SK-N-SH (cell line): Measurements from ENCODE around the gene GPR132. TPM values are rescaled to one million over a fixed set of nuclear protein-coding genes. Genes with fewer than 3 reads are reported as not detected.
"Not testable (repeated sequence)": the region's sequence is repeated elsewhere in the genome, so short reads cannot be mapped to it uniquely, and the experiment has no call there.

Experiments
- CTCF ChIA-PET: fragments of 300-600, 350-600 bp; formaldehyde crosslinking; extraction: SDS; loops from one replicate; lab custom pipeline; 2021; lab: Yijun Ruan, JAX
- POLR2A ChIA-PET: fragments of 350-600 bp; sonication (Branson Sonifier 250); formaldehyde crosslinking; extraction: SDS; loops from one replicate; lab custom pipeline; 2020; ENCODE audit warnings: antibody characterized with exemption, inconsistent platforms; lab: Yijun Ruan, JAX
- DNase-seq: peaks from one replicate; pipeline ENCODE4 v3.0.0; 2012
- H2AFZ ChIP-seq: fragments of 200-600 bp; sonication (generic); 2 replicates; pipeline ENCODE4 v1.8.1; 2016; ENCODE audit warnings: antibody characterized with exemption, mild to moderate bottlenecking, low read depth
- H3F3A ChIP-seq: fragments of 200-600 bp; sonication (generic); replicated peaks from 2 replicates; pipeline ENCODE3; 2016; ENCODE audit warnings: antibody characterized with exemption, mild to moderate bottlenecking; ENCODE audit not compliant: insufficient read depth
- H3K27ac ChIP-seq, 2 experiments: fragments of 200-500 bp in 1 of 2; fragments of 200-600 bp in 1 of 2; sonication (Bioruptor generic) in 1 of 2; sonication (generic), shearing (Covaris generic) in 1 of 2; 2 replicates each; pipeline versions ENCODE4 v1.5.1 to v1.6.1; 2014 to 2016; ENCODE audit warnings: low read depth in 2 of 2, inconsistent platforms in 1 of 2, low read length in 1 of 2, mild to moderate bottlenecking in 1 of 2, mixed read lengths in 1 of 2
- H3K27me3 ChIP-seq: fragments of 200-600 bp; sonication (generic), shearing (Covaris generic); 2 replicates; pipeline ENCODE4 v1.6.1; 2016; ENCODE audit warnings: mixed run types; ENCODE audit not compliant: insufficient read depth
- H3K36me3 ChIP-seq, 2 experiments: fragments of 200-500 bp in 1 of 2; fragments of 200-600 bp in 1 of 2; sonication (Bioruptor generic) in 1 of 2; sonication (generic) in 1 of 2; replicated peaks in 1 of 2; 2 replicates each; pipeline versions ENCODE3 to v1.5.1; 2014 to 2016; ENCODE audit warnings: low read length in 1 of 2, mild to moderate bottlenecking in 1 of 2; ENCODE audit not compliant: insufficient read depth in 2 of 2, control insufficient read depth in 1 of 2
- H3K4me1 ChIP-seq, 2 experiments: fragments of 200-500 bp in 1 of 2; fragments of 200-600 bp in 1 of 2; sonication (Bioruptor generic) in 1 of 2; sonication (generic), shearing (Covaris generic) in 1 of 2; 2 replicates each; pipeline versions ENCODE4 v1.5.1 to v1.6.1; 2014 to 2016; ENCODE audit warnings: low read depth in 1 of 2, low read length in 1 of 2, mixed run types in 1 of 2; ENCODE audit not compliant: insufficient read depth in 2 of 2, control insufficient read depth in 1 of 2
- H3K4me2 ChIP-seq: fragments of 200-600 bp; sonication (generic), shearing (Covaris generic); 2 replicates; pipeline ENCODE4 v1.6.1; 2017; ENCODE audit warnings: mixed run types
- H3K4me3 ChIP-seq, 2 experiments: fragments of 200-500 bp in 1 of 2; fragments of 200-600 bp in 1 of 2; sonication (Bioruptor generic) in 1 of 2; sonication (generic), shearing (Covaris generic) in 1 of 2; 2 replicates each; pipeline versions ENCODE4 v1.5.1 to v1.8.1; 2014 to 2016; ENCODE audit warnings: low read depth in 2 of 2, inconsistent platforms in 1 of 2, low read length in 1 of 2, mild to moderate bottlenecking in 1 of 2, mixed read lengths in 1 of 2, moderate library complexity in 1 of 2
- H3K79me2 ChIP-seq: fragments of 200-600 bp; sonication (generic); 2 replicates; pipeline ENCODE4 v1.8.1; 2017; ENCODE audit warnings: mild to moderate bottlenecking; ENCODE audit not compliant: insufficient read depth
- H3K9ac ChIP-seq: fragments of 200-600 bp; sonication (generic); 2 replicates; pipeline ENCODE4 v1.6.1; 2017; ENCODE audit warnings: mixed run types
- H3K9me2 ChIP-seq: fragments of 200-600 bp; sonication (generic); 2 replicates; pipeline ENCODE4 v1.6.1; 2017; ENCODE audit warnings: mixed run types
- H3K9me3 ChIP-seq: fragments of 200-600 bp; sonication (generic); 2 replicates; pipeline ENCODE4 v1.6.1; 2017; ENCODE audit warnings: mixed run types, mild to moderate bottlenecking, moderate library complexity
- H4K20me1 ChIP-seq: fragments of 200-600 bp; sonication (generic); 2 replicates; pipeline ENCODE4 v1.6.1; 2017; ENCODE audit warnings: mild to moderate bottlenecking, mixed run types; ENCODE audit not compliant: insufficient read depth
- CHD2 ChIP-seq: fragments of 150-350 bp; IDR thresholded peaks from 2 replicates; pipeline ENCODE4 v1.6.1; 2018; ENCODE audit warnings: low read length; ENCODE audit not compliant: partially characterized antibody
- GATA2 ChIP-seq: sonication (generic); formaldehyde crosslinking; IDR thresholded peaks from 2 replicates; pipeline ENCODE4 v1.5.0; 2020; ENCODE audit warnings: mild to moderate bottlenecking, missing genetic modification reagents
- NRF1 ChIP-seq: IDR thresholded peaks from 2 replicates; pipeline ENCODE4 v1.6.1; 2012; ENCODE audit warnings: low read depth, mild to moderate bottlenecking, low read length
- RXRA ChIP-seq: IDR thresholded peaks from 2 replicates; pipeline ENCODE4 v1.4.0; 2012; ENCODE audit warnings: low read depth, mild to moderate bottlenecking, borderline replicate concordance
- WGBS: methylation state at CpG from one replicate; pipeline ENCODE4 v1.1.6; 2017; ENCODE audit warnings: low lambda C conversion rate; 5-methylcytosine and 5-hydroxymethylcytosine counted together
- polyA plus RNA-seq, 3 experiments: library from polyadenylated mRNA; depleted of rRNA; stranded (reverse); fragments of >200 nt; gene quantifications; 2 replicates each; pipeline ENCODE4 v1.2.3, GENCODE V29; 2012
- TF ChIP-seq, protein P1 (sequence below): IDR thresholded peaks from 2 replicates; pipeline ENCODE4 v1.4.0; 2012; ENCODE audit warnings: low read depth, borderline replicate concordance

GPR132 gene
- polyA plus RNA-seq, 1 of the 3 experiments (the other 2 are of a cell fraction) = not detected

DNA sequence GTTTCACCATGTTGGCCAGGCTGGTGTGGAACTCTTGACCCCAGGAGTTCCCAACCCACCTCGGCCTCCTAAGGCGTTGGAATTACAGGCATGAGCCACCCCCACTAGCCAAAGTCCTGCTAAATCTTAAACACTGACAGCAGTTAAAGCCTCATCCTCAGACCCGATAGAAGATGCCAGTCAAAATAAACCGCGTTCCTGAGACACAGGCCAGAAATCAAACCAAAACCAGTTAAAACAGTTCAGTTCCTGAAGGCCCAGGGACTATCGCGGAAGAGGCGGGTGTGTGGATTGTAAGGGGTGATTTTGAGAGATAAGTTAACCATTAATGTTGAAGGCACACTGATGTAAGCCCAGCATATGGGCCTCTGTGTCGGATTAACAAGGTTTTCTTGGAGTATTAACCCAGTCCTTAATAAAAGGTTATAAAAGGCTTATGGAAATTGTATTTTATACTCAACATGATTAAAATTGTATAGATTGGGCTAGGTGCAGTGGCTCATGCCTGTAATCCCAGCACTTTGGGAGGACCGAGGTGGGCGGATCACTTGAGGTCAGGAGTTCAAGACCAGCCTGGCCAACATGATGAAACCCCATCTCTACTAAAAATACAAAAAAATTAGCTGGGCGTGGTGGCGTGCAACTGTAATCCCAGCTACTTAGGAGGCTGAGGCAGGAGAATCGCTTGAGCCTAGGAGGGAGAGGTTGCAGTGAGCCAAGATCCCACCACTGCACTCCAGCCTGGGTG lies 25.6 kb downstream of the GPR132 start:
- Histone ChIP-seq H3K36me3 (no peaks in the 10 kb centered on the region), H3K4me3 (no peak overlapping the region), H3K4me1 (no peaks in the 10 kb centered on the region), H2AFZ (peak overlapping the region; percentile 49; the same call in 1 of the 2 replicates), H3K27me3 (no peaks in the 10 kb centered on the region), H3K27ac (no peak overlapping the region), H4K20me1 (no peaks in the 10 kb centered on the region), H3K9me3 (no peaks in the 10 kb centered on the region), H3F3A (peaks cover 12% of the 10 kb centered on the region), H3K9me2 (no peaks in the 10 kb centered on the region), H3K9ac (no peak overlapping the region), H3K4me2 (no peak overlapping the region), H3K79me2 (no peaks in the 10 kb centered on the region)
- 0 out of 2 replicates have a peak, but pooled peaks have one; percentile 17 for TF ChIP-seq GATA2 (CRISPR knock-in tag)
- TF ChIP-seq, protein P1, sequence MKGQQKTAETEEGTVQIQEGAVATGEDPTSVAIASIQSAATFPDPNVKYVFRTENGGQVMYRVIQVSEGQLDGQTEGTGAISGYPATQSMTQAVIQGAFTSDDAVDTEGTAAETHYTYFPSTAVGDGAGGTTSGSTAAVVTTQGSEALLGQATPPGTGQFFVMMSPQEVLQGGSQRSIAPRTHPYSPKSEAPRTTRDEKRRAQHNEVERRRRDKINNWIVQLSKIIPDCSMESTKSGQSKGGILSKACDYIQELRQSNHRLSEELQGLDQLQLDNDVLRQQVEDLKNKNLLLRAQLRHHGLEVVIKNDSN = no peak
- CTCF ChIA-PET = interaction anchor here (4.7 kb wide), 1 partner anchor 64 kb away, joined by 18 read pairs; no protein-coding TSS in a partner anchor
- POLR2A ChIA-PET = no interaction called here
- WGBS = 71% methylated on average over 11 of the region's 14 CpGs
- peak; percentile 48 for DNase-seq

DNA sequence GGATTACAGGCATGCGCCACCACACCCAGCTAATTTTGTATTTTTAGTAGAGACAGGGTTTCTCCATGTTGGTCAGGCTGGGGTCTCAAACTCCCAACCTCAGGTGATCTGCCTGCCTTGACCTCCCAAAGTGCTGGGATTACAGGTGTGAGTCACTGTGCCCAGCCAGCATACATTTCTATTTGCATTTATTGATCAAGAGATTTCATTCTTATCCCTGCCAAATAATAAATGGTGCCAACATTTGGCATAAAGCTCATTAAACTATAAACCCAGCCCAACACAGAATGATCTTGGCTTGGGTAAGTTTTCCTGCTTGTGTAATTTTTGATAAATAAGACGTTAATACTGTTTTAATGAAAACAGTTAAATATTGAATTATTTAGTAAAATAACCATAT lies 29.6 kb downstream of the GPR132 start:
- H4K20me1 ChIP-seq, H3K27ac ChIP-seq, H2AFZ ChIP-seq, H3K36me3 ChIP-seq, H3K9me3 ChIP-seq, H3K9me2 ChIP-seq, POLR2A ChIA-PET, DNase-seq, H3K9ac ChIP-seq, H3F3A ChIP-seq, H3K4me3 ChIP-seq, H3K27me3 ChIP-seq, H3K4me1 ChIP-seq, H3K79me2 ChIP-seq, H3K4me2 ChIP-seq: not testable (repeated sequence)
- 89% methylated on average over 2 of the region's 2 CpGs for WGBS
- CTCF ChIA-PET = interaction anchor here (1.4 to 5.3 kb wide), 4 partner anchors 9 to 60 kb away, joined by 3 to 55 read pairs (median 10); no protein-coding TSS in a partner anchor

DNA sequence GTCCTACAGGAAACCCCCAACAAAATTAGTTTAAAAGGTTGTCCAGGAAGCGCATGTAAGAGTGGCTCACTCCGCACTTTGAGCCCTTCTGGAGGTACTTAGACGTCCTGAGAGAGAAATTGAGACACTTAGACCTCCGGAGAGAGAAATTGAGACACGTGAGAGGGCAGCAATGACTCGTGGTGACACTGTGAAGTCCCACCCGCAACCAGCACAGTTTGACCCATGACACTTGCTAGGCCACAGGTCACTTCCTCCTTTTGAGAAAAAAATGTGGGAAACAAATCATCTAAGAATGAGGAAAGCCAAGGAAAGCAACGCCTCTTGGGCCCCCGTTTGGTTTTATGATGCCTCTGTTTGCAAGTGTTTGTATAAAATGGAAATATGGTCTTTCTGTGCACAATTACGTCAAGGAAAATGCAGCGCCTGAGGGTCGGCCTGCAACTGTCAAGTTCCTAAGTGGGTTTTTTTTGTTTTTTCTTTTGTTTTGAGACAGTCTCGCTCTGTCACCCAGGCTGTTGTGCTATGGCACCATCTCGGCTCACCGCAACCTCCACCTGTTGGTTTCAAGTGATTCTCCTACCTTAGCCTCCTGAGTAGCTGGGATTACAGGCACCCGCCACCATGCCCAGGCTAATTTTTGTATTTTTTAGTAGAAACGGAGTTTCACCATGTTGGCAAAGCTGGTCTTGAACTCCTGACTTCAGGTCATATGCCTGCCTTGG lies 30.8 kb downstream of the GPR132 start:
- no peak overlapping the region for H3K27ac ChIP-seq

DNA sequence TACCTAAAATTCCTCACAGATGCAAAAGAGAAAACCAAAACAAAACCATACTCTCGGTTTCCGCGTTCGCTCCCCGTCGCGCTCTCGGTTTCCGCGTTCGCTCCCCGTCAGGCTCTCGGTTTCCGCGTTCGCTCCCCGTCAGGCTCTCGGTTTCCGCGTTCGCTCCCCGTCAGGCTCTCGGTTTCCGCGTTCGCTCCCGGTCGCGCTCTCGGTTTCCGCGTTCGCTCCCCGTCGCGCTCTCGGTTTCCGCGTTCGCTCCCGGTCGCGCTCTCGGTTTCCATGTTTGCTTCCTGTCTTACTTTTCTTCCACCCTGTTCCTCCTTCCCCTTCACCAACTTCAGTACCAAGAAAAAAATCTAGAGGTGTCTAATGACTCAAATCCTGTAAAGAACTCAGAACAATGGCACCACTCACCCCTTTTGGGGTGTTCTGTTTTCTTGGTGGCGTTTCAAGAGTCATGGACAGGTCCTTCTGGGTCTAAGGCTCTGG lies 31.8 kb downstream of the GPR132 start:
- CTCF ChIA-PET = interaction anchor here (5.3 to 6.6 kb wide), 2 partner anchors 11 to 12 kb away, joined by 55 to 63 read pairs; no protein-coding TSS in a partner anchor
- H3K79me2 ChIP-seq, H3F3A ChIP-seq, H3K9me3 ChIP-seq, DNase-seq, H3K27me3 ChIP-seq, H2AFZ ChIP-seq, H3K9ac ChIP-seq, POLR2A ChIA-PET, H3K36me3 ChIP-seq, H3K4me3 ChIP-seq, H3K27ac ChIP-seq, H4K20me1 ChIP-seq, H3K9me2 ChIP-seq, H3K4me2 ChIP-seq: not testable (repeated sequence)
- 82% methylated on average over 36 of the region's 45 CpGs for WGBS
- H3K4me1 ChIP-seq = peaks cover 0 to 11% of the 10 kb centered on the region in 2 experiments; a peak in 1 of 4 replicates

More for the DNA sequence above, 30.8 kb downstream of the GPR132 start:
- H3K36me3 ChIP-seq = no peaks in the 10 kb centered on the region
- POLR2A ChIA-PET = interaction anchor here (0.7 kb wide), 1 partner anchor 142 kb away, joined by 4 read pairs; no protein-coding TSS in a partner anchor
- DNase-seq = no peak
- H3K4me1 ChIP-seq = peaks cover 0 to 9% of the 10 kb centered on the region in 2 experiments; a peak in 1 of 4 replicates
- TF ChIP-seq NRF1 (no peak), CHD2 (no peak), RXRA (no peak)
- no peak overlapping the region for H3K9ac ChIP-seq
- no peaks in the 10 kb centered on the region for H3K9me3 ChIP-seq
- no peak overlapping the region for H3K4me2 ChIP-seq
- CTCF ChIA-PET = interaction anchor here (0.6 to 5.3 kb wide), 4 partner anchors 11 to 59 kb away, joined by 3 to 55 read pairs (median 10); no protein-coding TSS in a partner anchor
- 84% methylated on average over 17 of the region's 17 CpGs for WGBS
- H3F3A ChIP-seq = peaks cover 4% of the 10 kb centered on the region
- H3K4me3 ChIP-seq = no peak overlapping the region
- no peaks in the 10 kb centered on the region for H3K27me3 ChIP-seq
- no peaks in the 10 kb centered on the region for H3K9me2 ChIP-seq
- no peak overlapping the region for H2AFZ ChIP-seq
- no peaks in the 10 kb centered on the region for H4K20me1 ChIP-seq
- no peaks in the 10 kb centered on the region for H3K79me2 ChIP-seq

DNA sequence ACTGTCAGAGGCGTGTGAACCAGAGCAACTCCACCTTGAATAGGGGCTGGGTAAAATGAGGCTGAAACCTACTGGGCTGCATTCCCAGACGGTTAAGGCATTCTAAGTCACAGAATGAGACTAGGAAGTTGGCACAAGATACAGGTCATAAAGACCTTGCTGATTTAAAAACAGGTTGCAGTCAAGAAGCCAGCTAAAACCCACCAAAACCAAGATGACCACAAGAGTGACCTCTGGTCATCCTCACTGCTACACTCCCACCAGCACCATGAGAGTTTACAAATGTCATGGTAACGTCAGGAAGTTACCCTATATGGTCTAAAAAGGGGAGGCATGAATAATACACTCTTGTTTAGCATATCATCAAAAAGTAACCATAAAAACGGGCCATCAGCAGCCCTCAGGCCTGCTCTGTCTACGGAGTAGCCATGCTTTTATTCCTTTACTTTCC lies 32.8 kb downstream of the GPR132 start:
- not testable (repeated sequence) for H3K9me3 ChIP-seq, DNase-seq, H3K79me2 ChIP-seq, H3K36me3 ChIP-seq, H3K9ac ChIP-seq, H3K9me2 ChIP-seq, H3K27ac ChIP-seq, H3K27me3 ChIP-seq, H2AFZ ChIP-seq, H3K4me3 ChIP-seq, H3K4me2 ChIP-seq, H4K20me1 ChIP-seq
- WGBS = 90% methylated on average over 5 of the region's 5 CpGs
- ChIA-PET CTCF (interaction anchor here (1.2 to 6.6 kb wide), 2 partner anchors 12 to 54 kb away, joined by 3 to 63 read pairs; no protein-coding TSS in a partner anchor), POLR2A (interaction anchor here (0.6 kb wide), 1 partner anchor 13 kb away, joined by 3 read pairs; no protein-coding TSS in a partner anchor)
- Histone ChIP-seq H3F3A (peaks cover 13% of the 10 kb centered on the region), H3K4me1 (peaks cover 1 to 11% of the 10 kb centered on the region in 2 experiments; a peak in 2 of 4 replicates)
